BJ (cell line): Measurements from ENCODE around the gene NOM1. TPM values are rescaled to one million over a fixed set of nuclear protein-coding genes. Genes with fewer than 3 reads are reported as not detected.
"Not testable (repeated sequence)": the region's sequence is repeated elsewhere in the genome, so short reads cannot be mapped to it uniquely, and the experiment has no call there.

Experiments
- CTCF ChIA-PET: fragments of 350-600 bp; formaldehyde crosslinking; extraction: SDS; loops from one replicate; lab custom pipeline; 2021; ENCODE audit warnings: antibody characterized with exemption, inconsistent platforms; lab: Yijun Ruan, JAX
- POLR2A ChIA-PET: fragments of 300-600 bp; sonication (Branson Sonifier 250); formaldehyde crosslinking; extraction: SDS; loops from one replicate; lab custom pipeline; 2021; ENCODE audit warnings: antibody characterized with exemption; lab: Charles Lee
- DNase-seq: peaks from one replicate; pipeline ENCODE4 v3.0.0-alpha.2; 2011; ENCODE audit warnings: low read depth
- H3K27me3 ChIP-seq: 2 replicates; pipeline ENCODE4 v1.6.0; 2011; ENCODE audit warnings: low read length; ENCODE audit not compliant: control insufficient read depth, insufficient read depth
- H3K36me3 ChIP-seq: 2 replicates; pipeline ENCODE4 v1.5.1; 2011; ENCODE audit warnings: low read length; ENCODE audit not compliant: control insufficient read depth, insufficient read depth
- H3K4me3 ChIP-seq: 2 replicates; pipeline ENCODE4 v1.5.1; 2011; ENCODE audit warnings: low read depth, mild to moderate bottlenecking, control low read depth, low read length
- CTCF ChIP-seq: IDR thresholded peaks from 2 replicates; pipeline ENCODE4 v1.5.1; 2011; ENCODE audit warnings: low read depth, mild to moderate bottlenecking, control low read depth, inconsistent platforms, low read length, moderate library complexity; ENCODE audit not compliant: insufficient read depth
- polyA plus RNA-seq: library from polyadenylated mRNA; depleted of rRNA; stranded (reverse); fragments of >200 nt; gene quantifications from 2 replicates; pipeline ENCODE4 v1.2.3, GENCODE V29; 2011

The NOM1 gene
- polyA plus RNA-seq, 1 experiment = 8.0 TPM

DNA sequence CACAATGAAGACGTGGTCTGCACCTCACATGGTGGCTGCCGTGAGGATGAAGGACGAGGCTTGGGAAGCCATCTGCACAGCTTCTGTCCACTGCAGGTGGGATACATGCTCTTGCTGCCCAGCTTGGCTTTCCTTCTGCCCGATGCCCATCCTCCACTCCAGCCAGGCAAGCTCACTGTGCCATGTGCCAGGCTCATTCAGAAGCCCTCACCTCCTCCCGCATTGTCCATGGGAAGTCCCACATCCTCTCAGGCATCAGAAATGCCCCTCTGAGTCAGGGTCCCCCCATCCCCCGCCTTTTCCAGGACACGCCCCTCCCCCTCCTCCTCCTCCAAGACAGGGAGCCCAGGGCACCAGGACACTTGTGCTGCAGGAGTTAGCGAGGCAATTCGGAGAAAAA lies 4.6 kb upstream of the NOM1 start:
- H3K27me3 ChIP-seq = peaks cover 18% of the 10 kb centered on the region
- CTCF ChIA-PET = interaction anchor here (0.7 kb wide), 1 partner anchor 1161 kb away, joined by 3 read pairs; no protein-coding TSS in a partner anchor
- H3K36me3 ChIP-seq = no peaks in the 10 kb centered on the region
- TF ChIP-seq CTCF = no peak
- H3K4me3 ChIP-seq = no peak overlapping the region
- DNase-seq = no peak
- POLR2A ChIA-PET = no interaction called here

DNA sequence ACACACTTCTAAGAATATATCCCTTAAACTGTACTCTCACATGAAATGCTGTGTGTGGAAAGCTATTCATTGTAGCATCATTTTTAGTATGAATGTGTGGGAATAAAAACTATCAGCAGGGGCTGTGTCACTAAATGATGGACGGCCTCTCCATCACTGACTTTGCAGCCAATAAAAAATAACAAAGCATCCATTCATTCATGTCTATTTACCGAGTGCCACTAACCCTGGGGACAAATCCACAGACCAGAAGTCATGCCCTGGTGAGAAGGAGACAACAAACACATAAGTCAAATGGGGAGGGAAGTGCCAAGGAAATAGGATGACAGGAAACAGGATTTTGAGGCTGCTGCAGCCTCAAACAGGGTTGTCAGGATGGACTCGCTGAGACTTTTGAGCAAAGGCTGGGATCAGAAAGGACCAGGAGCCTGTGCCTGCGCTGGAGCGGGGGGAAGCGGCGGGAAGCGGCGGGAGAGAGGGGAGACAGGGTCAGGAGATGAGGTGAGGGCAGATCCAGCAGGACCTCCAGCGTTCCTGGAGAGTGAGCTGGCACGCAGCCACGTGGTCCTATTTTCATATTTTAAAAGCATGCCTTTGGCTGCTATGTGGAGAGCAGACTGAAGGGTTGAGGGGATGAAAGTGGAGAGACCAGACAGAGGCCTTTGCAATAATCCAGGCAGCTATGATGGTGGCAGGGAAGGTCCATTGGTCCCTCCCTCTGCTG lies 2.2 kb upstream of the NOM1 start:
- POLR2A ChIA-PET = no interaction called here
- CTCF ChIA-PET = interaction anchor here (0.8 to 1.2 kb wide), 3 partner anchors 10 to 248 kb away, joined by 3 read pairs; no protein-coding TSS in a partner anchor

GRCh38 chr7:156948361-156948760 lies 1.2 kb upstream of the NOM1 start:
- no peak for DNase-seq
- TF ChIP-seq CTCF = no peak
- ChIA-PET POLR2A (no interaction called here), CTCF (interaction anchor here (0.7 to 2.2 kb wide), 7 partner anchors 21 to 1348 kb away, joined by 3 to 9 read pairs (median 3); partner anchors contain the start of gene LMBR1)
- Histone ChIP-seq H3K27me3 (peaks cover 11% of the 10 kb centered on the region; the same call in 1 of the 2 replicates), H3K36me3 (peaks cover 6% of the 10 kb centered on the region), H3K4me3 (peak overlapping the region; percentile 75)

More for the DNA sequence above, 2.2 kb upstream of the NOM1 start:
- TF ChIP-seq CTCF = no peak
- Histone ChIP-seq H3K27me3 (peaks cover 18% of the 10 kb centered on the region), H3K4me3 (no peak overlapping the region), H3K36me3 (no peaks in the 10 kb centered on the region)
- DNase-seq = no peak

GRCh38 chr7:156950381-156950858 lies 908 bp downstream of the NOM1 start:
- no peak for TF ChIP-seq CTCF
- Histone ChIP-seq H3K36me3 (peaks cover 16% of the 10 kb centered on the region), H3K4me3 (peak overlapping the region; percentile 75), H3K27me3 (no peaks in the 10 kb centered on the region)
- DNase-seq = no peak
- CTCF ChIA-PET = interaction anchor here (0.7 to 2.2 kb wide), 6 partner anchors 8 to 388 kb away, joined by 3 to 9 read pairs (median 6); partner anchors contain the start of gene LMBR1
- POLR2A ChIA-PET = no interaction called here

- H3K4me3 ChIP-seq, DNase-seq, CTCF ChIA-PET, POLR2A ChIA-PET, H3K27me3 ChIP-seq: not testable (repeated sequence)
- peaks cover 24% of the 10 kb centered on the region for H3K36me3 ChIP-seq
These were observed 3.7 kb downstream of the NOM1 start for GRCh38 chr7:156953215-156953614.
